ENCODE results near the gene SLCO4A1. TPM values are rescaled to one million over a fixed set of nuclear protein-coding genes. Genes with fewer than 3 reads are reported as not detected.

The SLCO4A1 gene
- total and polyA plus RNA-seq, 2 donors (not counting 3 experiments of a cell fraction or from before 2014, with no cell fraction given), result 1.4 to 4.1 TPM

- intact Hi-C loops (cut with micrococcal nuclease), result no loop called here
- TF ChIP-seq MAX (IDR thresholded peaks at IDR 0.05; ENCODE audit: insufficient read depth, insufficient read length) (peak; percentile 87), JUN (IDR thresholded peaks at IDR 0.05; ENCODE audit: borderline replicate concordance, insufficient read depth, insufficient read length, low read depth) (no peak), FOS (IDR thresholded peaks at IDR 0.05; ENCODE audit: borderline replicate concordance, insufficient read depth, low read length) (peak; percentile 51)
- H4K20me1 ChIP-seq (replicated peaks; ENCODE audit: control insufficient read depth, extremely low read depth, insufficient read depth, low read length), result no peaks in the 10 kb centered on the region
- FAIRE-seq (peak; percentile 86), DNase-seq (ENCODE audit: low read depth, low spot score) (peak; percentile 69)
- no peak overlapping the region for H3K27ac ChIP-seq (ENCODE audit: insufficient read depth, low read depth, low read length)
- CTCF ChIA-PET, result interaction anchor here (1.9 kb wide), 1 partner anchor 21 kb away, joined by 7 read pairs; no protein-coding TSS in a partner anchor
- no peak overlapping the region for H3K9ac ChIP-seq (replicated peaks; ENCODE audit: extremely low read depth, insufficient read depth, low read length)
- H3K79me2 ChIP-seq (ENCODE audit: control insufficient read depth, insufficient read depth, low read length), result no peaks in the 10 kb centered on the region
- no peak overlapping the region for H3K4me2 ChIP-seq (ENCODE audit: insufficient read depth, low read length)
- BruUV-seq (replicated peaks), result no TSS peak
- H2AFZ ChIP-seq (ENCODE audit: low read depth, low read length), result no peak overlapping the region
- no peaks in the 10 kb centered on the region for H3K9me1 ChIP-seq (replicated peaks; ENCODE audit: control insufficient read depth, extremely low read depth, insufficient read depth, low read length)
- no peaks in the 10 kb centered on the region for H3K27me3 ChIP-seq (ENCODE audit: control insufficient read depth in 2 of 2, insufficient read depth in 2 of 2, low read length in 2 of 2)
- POLR2A ChIA-PET, result no interaction called here
- dilution Hi-C loops (cut with MboI; ENCODE audit: extremely low pct_ligation_motif_present, low sequenced_read_pairs), result no loop called here
- H3K9me3 ChIP-seq (replicated peaks; ENCODE audit: control insufficient read depth, insufficient read depth, low read length), result no peaks in the 10 kb centered on the region
- H3K4me3 ChIP-seq (replicated peaks in 1 of 3; ENCODE audit: insufficient read depth in 1 of 3, low read depth in 1 of 3, low read length in 3 of 3), result no peak overlapping the region
- peaks cover 3% of the 10 kb centered on the region for H3K4me1 ChIP-seq (ENCODE audit: control insufficient read depth, extremely low read depth, insufficient read depth, low read length)
- no peaks in the 10 kb centered on the region for H3K36me3 ChIP-seq (ENCODE audit: control insufficient read depth in 2 of 2, extremely low read depth in 1 of 2, insufficient read depth in 2 of 2, low read length in 2 of 2)
Observed at GRCh38 chr20:62595491-62595890, 46.8 kb upstream of the SLCO4A1 start.

GRCh38 chr20:62596486-62596885, 45.8 kb upstream of the SLCO4A1 start:
- TF ChIP-seq EZH2 (IDR thresholded peaks at IDR 0.05; ENCODE audit: borderline replicate concordance, low read depth, low read length, severe bottlenecking) (no peak), FOS (IDR thresholded peaks at IDR 0.05; ENCODE audit: borderline replicate concordance, insufficient read depth, low read length) (no peak), POLR2A (IDR thresholded peaks at IDR 0.05; ENCODE audit: low read depth, low read length) (no peak), CTCF (IDR thresholded peaks at IDR 0.05; ENCODE audit: extremely low read depth in 1 of 2, insufficient read depth in 1 of 2, low read depth in 1 of 2, low read length in 2 of 2) (no peak), MYC (IDR thresholded peaks at IDR 0.05; ENCODE audit: low read depth, low read length) (no peak), GATA2 (IDR thresholded peaks at IDR 0.05; ENCODE audit: insufficient read depth, insufficient read length, low read depth, low read length) (no peak), JUN (IDR thresholded peaks at IDR 0.05; ENCODE audit: borderline replicate concordance, insufficient read depth, insufficient read length, low read depth) (no peak), MAX (IDR thresholded peaks at IDR 0.05; ENCODE audit: insufficient read depth, insufficient read length) (no peak), POLR2AphosphoS5 (IDR thresholded peaks at IDR 0.05; ENCODE audit: insufficient read depth, low read depth, low read length) (no peak)
- Histone ChIP-seq H3K27ac (ENCODE audit: insufficient read depth, low read depth, low read length) (no peak overlapping the region), H3K9me1 (replicated peaks; ENCODE audit: control insufficient read depth, extremely low read depth, insufficient read depth, low read length) (no peaks in the 10 kb centered on the region), H3K4me1 (ENCODE audit: control insufficient read depth, extremely low read depth, insufficient read depth, low read length) (no peaks in the 10 kb centered on the region), H4K20me1 (replicated peaks; ENCODE audit: control insufficient read depth, extremely low read depth, insufficient read depth, low read length) (no peaks in the 10 kb centered on the region), H2AFZ (ENCODE audit: low read depth, low read length) (no peak overlapping the region), H3K9me3 (replicated peaks; ENCODE audit: control insufficient read depth, insufficient read depth, low read length) (no peaks in the 10 kb centered on the region), H3K4me2 (ENCODE audit: insufficient read depth, low read length) (no peak overlapping the region), H3K4me3 (replicated peaks in 1 of 3; ENCODE audit: insufficient read depth in 1 of 3, low read depth in 1 of 3, low read length in 3 of 3) (no peak overlapping the region), H3K79me2 (ENCODE audit: control insufficient read depth, insufficient read depth, low read length) (no peaks in the 10 kb centered on the region), H3K9ac (replicated peaks; ENCODE audit: extremely low read depth, insufficient read depth, low read length) (no peak overlapping the region), H3K36me3 (ENCODE audit: control insufficient read depth in 2 of 2, extremely low read depth in 1 of 2, insufficient read depth in 2 of 2, low read length in 2 of 2) (no peaks in the 10 kb centered on the region), H3K27me3 (ENCODE audit: control insufficient read depth in 2 of 2, insufficient read depth in 2 of 2, low read length in 2 of 2) (no peaks in the 10 kb centered on the region)
- dilution Hi-C loops (cut with MboI; ENCODE audit: extremely low pct_ligation_motif_present, low sequenced_read_pairs), result no loop called here
- DNase-seq (ENCODE audit: low read depth, low spot score) (no peak), FAIRE-seq (no peak)
- POLR2A ChIA-PET, result no interaction called here
- no TSS peak for BruUV-seq (replicated peaks)
- intact Hi-C loops (cut with micrococcal nuclease), result no loop called here
- CTCF ChIA-PET, result no interaction called here
